GM23338 (cell line): ENCODE data around the gene TAPBP.

Experiments used
- CREB1 ChIP-seq: fragments of 250-450 bp; sonication (Bioruptor Pico); IDR thresholded peaks from 2 replicates; pipeline ENCODE4 v1.5.0; 2020; ENCODE audit warnings: low read depth, mild to moderate bottlenecking, moderate library complexity
- CTCF ChIP-seq, 2 experiments: fragments of 200-600 bp in 1 of 2; sonication (generic) in 1 of 2; conservative IDR thresholded peaks; 2 replicates each; pipeline versions ENCODE4 v1.5.1 to v1.6.1; 2016 to 2017; ENCODE audit warnings: antibody characterized with exemption in 2 of 2, low read depth in 2 of 2, mild to moderate bottlenecking in 2 of 2, moderate library complexity in 1 of 2
- ETS1 ChIP-seq: IDR thresholded peaks from 2 replicates; pipeline ENCODE4 v1.6.1; 2016; ENCODE audit warnings: antibody characterized with exemption
- EZH2 ChIP-seq: fragments of 200-600 bp; sonication (generic); IDR thresholded peaks from one replicate; pipeline ENCODE4 v1.8.0; 2017; ENCODE audit warnings: antibody characterized with exemption, mild to moderate bottlenecking, low read depth; ENCODE audit not compliant: unreplicated experiment
- EZH2phosphoT487 ChIP-seq: fragments of 200-600 bp; sonication (generic); IDR thresholded peaks from one replicate; pipeline ENCODE4 v1.8.1; 2018; ENCODE audit warnings: antibody characterized with exemption; ENCODE audit not compliant: unreplicated experiment
- JUNB ChIP-seq: IDR thresholded peaks from one replicate; pipeline ENCODE4 v1.6.1; 2016; ENCODE audit warnings: antibody characterized with exemption; ENCODE audit not compliant: unreplicated experiment
- NANOG ChIP-seq: IDR thresholded peaks from 2 replicates; pipeline ENCODE4 v1.6.1; 2016; ENCODE audit warnings: antibody characterized with exemption, borderline replicate concordance
- POLR2AphosphoS5 ChIP-seq: IDR thresholded peaks from 2 replicates; pipeline ENCODE4 v1.6.1; 2016; ENCODE audit warnings: antibody characterized with exemption, low read depth
- REST ChIP-seq: IDR thresholded peaks from one replicate; pipeline ENCODE4 v1.6.1; 2018; ENCODE audit warnings: antibody characterized with exemption; ENCODE audit not compliant: unreplicated experiment
- STAT1 ChIP-seq: IDR thresholded peaks from one replicate; pipeline ENCODE4 v1.6.1; 2016; ENCODE audit warnings: antibody characterized with exemption; ENCODE audit not compliant: unreplicated experiment
- ZNF462 ChIP-seq: fragments of 250-450 bp; sonication (Bioruptor Pico); IDR thresholded peaks from 2 replicates; pipeline ENCODE4 v1.5.0; 2020; ENCODE audit warnings: mild to moderate bottlenecking, moderate library complexity

- TF ChIP-seq EZH2 (no peak), CREB1 (CRISPR knock-in tag) (no peak), REST (no peak), POLR2AphosphoS5 (no peak), CTCF (conservative IDR thresholded peaks at IDR 0.05; ENCODE audit: low read depth in 2 of 2) (no peak), EZH2phosphoT487 (no peak), ETS1 (no peak), JUNB (no peak), ZNF462 (CRISPR knock-in tag) (no peak), NANOG (no peak), STAT1 (no peak)
Measured at GRCh38 chr6:33294086-33294823, 19.6 kb downstream of the TAPBP start.
